Measurements from ENCODE around the gene MED13L.

MED13L gene

DNA sequence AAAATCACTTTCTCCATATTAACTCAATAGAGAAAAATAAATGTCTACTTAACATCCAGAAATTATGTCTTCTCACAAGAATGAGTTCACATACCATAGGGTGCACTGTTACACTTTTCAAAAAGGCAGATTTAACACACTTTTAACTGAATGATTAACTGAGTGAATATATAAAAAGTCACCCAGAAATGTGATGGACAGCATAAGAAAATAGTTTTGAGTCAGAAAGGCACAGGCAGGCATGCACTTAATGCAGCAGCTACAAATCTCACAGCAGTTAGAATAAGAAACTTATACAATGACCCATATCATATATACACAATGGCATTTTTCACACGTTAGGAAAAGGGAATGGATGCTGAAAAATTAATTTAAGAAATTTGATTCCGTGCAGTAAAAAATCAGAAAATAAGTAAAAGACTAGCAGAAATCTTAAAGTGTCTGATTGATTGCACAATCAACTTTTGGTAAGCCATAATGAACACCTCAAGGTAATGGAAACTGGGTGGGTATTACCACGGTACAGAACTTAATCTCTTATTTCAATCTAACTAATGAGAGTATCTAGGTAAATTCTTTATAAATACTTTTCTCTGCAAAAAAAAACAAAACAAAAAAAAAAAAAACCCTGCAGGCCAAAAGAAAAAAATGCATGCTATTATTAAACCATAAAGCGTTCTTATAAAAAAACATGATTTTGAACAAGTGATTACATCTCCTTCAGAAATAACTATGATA, 3.5 kb downstream of the MED13L start:
- H3K9me3 Mint-ChIP-seq, result no peaks in the 10 kb centered on the region
- peaks cover 41% of the 10 kb centered on the region for H3K4me1 Mint-ChIP-seq
- no peak for DNase-seq
- H3K27me3 Mint-ChIP-seq, result peaks cover under 1% of the 10 kb centered on the region
- H3K27ac Mint-ChIP-seq, result no peak overlapping the region
- ATAC-seq, result no peak
- H3K4me3 Mint-ChIP-seq, result peak overlapping the region; percentile 20 to 46

DNA sequence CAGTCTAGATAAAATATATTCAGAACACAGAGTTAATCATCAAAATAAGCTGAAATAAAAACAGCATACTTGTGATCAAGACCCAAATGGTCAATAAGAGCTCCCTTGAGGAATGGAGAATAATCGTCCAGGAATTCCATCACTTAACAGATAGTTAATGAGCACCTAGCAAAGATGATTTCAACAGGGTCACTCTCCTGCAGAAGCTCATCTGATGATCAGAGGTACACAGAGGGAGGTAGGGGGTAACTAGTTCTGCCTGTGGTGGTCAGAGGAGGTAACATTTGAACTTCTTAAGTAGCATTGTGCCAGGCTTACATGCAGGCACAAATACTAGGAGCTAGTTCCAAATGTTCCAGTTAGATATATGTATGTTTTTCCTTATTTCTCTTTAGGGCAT, 9.5 kb downstream of the MED13L start:
- H3K9me3 Mint-ChIP-seq, result no peaks in the 10 kb centered on the region
- no peak overlapping the region for H3K4me3 Mint-ChIP-seq
- no peak for DNase-seq
- H3K27me3 Mint-ChIP-seq, result no peaks in the 10 kb centered on the region
- no peak for ATAC-seq
- peaks cover 14% of the 10 kb centered on the region for H3K4me1 Mint-ChIP-seq
- no peak overlapping the region for H3K27ac Mint-ChIP-seq

DNA sequence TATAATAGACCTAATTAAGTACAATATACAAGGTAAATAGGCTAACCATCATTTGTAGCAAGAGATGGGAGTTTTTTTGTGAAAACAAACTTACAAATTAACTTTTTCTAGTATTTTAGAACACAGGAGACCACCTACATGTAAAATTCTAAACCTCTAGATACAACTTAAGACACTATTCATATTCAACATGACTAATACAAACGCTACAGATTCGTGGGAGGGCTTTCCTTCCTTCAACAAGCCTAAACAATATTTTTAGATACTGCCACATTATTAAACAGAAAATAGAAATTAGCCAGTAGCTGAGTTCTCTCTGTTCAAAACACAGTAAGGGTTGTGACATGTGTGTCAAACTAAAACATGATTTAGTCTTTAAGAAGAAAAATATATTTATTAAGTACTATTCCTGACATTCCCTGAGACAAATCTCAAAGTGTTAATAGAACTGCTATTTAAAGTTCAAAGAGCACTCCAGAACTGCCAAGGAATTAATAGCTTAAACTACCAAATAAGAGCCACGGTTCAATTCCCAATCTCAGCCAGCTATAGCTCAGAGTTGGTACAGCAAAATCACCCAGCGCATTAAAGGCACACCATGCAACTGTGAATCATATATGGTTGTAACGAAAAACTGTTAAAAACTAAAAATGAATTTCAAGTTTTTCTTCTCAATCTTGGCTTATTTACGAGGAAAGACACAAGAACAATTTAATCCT, 10.7 kb downstream of the MED13L start:
- DNase-seq (no peak), ATAC-seq (no peak)
- no peaks in the 10 kb centered on the region for H3K9me3 Mint-ChIP-seq
- no peak overlapping the region for H3K4me3 Mint-ChIP-seq
- peaks cover 17% of the 10 kb centered on the region for H3K4me1 Mint-ChIP-seq
- no peaks in the 10 kb centered on the region for H3K27me3 Mint-ChIP-seq
- no peak overlapping the region for H3K27ac Mint-ChIP-seq

DNA sequence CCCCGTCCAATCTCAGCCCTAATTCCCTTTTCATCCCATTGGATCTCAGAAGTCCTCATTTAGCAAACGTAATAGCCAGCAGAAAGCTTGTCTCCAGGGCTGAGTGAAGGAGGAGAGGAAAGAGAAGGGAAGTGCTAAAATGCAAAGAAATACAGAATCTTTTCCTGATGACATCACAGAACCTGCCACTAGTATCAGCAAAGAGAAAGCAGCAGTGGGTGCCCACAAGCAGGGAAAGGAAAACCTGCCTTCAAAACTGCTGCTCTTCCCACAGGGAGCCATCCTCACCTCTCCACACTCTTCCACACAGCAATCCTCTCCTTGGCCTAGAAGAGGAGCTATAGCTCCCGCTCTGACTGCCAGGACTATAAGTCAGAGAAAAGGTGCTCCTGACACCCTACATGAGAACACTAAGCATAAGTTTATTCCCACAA, 11.3 kb downstream of the MED13L start:
- DNase-seq (no peak), ATAC-seq (no peak)
- H3K27ac Mint-ChIP-seq, result no peak overlapping the region
- H3K4me3 Mint-ChIP-seq, result no peak overlapping the region
- H3K4me1 Mint-ChIP-seq, result peaks cover 18% of the 10 kb centered on the region
- H3K9me3 Mint-ChIP-seq, result no peaks in the 10 kb centered on the region
- H3K27me3 Mint-ChIP-seq, result no peaks in the 10 kb centered on the region

DNA sequence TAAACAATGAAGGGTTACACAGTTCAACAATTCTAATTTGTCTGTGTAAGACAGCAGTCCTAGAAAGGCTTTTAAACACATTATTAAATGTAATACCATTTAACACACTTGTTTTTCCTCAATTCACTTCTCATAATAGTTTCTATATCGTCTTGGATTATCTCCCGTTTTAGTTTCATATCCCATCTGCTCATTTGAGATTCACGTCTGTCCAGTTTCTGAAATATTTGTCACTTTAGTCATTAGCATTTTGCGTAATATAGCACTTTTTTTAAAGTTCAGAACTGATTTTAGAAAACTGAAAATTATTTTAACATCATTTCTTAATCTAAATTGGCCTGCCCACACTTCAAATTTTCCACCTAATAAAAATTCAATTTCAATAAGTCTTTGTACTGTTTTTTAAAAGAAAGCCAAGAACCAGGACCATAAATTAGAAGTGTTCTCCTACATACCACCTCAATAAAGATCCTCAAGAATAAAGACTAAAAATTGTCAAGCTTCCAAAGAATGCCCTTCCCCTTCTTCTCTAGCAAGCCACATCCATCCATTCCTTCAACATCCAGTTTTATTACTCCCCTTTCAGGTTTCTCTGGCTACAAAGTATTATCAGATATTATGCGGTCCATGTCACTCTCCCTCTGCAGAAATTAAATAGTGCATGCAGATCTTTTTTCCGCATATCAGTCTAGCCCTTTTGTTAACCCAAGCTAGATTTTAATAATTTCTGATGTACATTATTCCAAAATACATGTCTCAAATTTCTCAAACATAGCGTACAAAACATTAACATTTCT, 11.9 kb downstream of the MED13L start:
- Mint-ChIP-seq H3K9me3 (no peaks in the 10 kb centered on the region), H3K27ac (no peak overlapping the region), H3K4me1 (peaks cover 24% of the 10 kb centered on the region), H3K27me3 (no peaks in the 10 kb centered on the region), H3K4me3 (no peak overlapping the region)
- ATAC-seq (no peak), DNase-seq (no peak)

DNA sequence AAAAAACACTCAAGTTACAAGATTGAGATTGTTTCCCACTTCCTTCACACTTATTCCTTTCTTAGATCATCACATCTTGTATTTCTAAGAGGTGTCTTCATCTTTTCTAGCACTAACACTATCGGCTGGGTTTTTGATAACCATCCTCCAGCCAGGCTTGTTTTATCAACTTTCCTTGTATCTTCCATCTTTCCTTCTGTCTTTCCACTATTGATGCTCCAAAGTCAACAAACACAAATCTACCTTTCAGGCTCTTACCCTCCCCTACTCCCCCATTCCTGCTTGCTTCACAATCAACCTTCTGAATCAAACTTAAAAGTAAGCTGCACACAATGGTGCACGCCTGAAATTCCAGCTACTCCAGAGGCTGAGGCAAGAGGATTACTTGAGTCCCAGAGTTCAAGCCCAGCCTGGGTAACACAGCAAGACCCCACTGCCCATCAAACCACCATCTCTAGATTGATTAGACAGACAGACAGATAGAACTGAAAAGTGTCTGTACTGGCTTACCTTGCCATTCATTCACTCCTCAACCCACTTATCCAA, 12.9 kb downstream of the MED13L start:
- Mint-ChIP-seq H3K4me3 (no peak overlapping the region), H3K27me3 (no peaks in the 10 kb centered on the region), H3K27ac (peak overlapping the region in 1 of 2 donors; percentile 19)

DNA sequence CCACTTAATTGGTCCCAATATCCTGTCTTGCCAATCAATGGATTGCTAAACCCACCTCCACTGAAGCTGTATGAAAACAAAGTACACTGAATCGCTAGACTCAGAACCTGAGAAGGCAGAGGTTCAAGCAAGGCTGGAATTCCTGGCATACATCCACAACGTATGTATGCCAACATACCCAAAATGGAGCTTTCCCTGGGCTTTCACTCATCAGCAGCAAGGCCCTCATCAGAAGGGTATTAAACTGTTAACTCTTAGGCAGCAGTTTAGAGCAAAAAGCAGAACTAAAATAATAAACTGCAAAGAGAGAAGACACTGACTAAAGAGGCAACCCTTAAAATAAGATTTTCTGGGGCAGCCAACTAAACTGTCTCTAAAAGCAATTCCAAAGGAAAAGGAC, 13.6 kb downstream of the MED13L start:
- no peak for DNase-seq
- Mint-ChIP-seq H3K4me3 (no peak overlapping the region), H3K4me1 (peaks cover 33% of the 10 kb centered on the region), H3K9me3 (no peaks in the 10 kb centered on the region), H3K27ac (no peak overlapping the region), H3K27me3 (no peaks in the 10 kb centered on the region)
- no peak for ATAC-seq

More for the DNA sequence above, 12.9 kb downstream of the MED13L start:
- ATAC-seq (no peak), DNase-seq (no peak)
- no peaks in the 10 kb centered on the region for H3K9me3 Mint-ChIP-seq
- peaks cover 33% of the 10 kb centered on the region for H3K4me1 Mint-ChIP-seq

DNA sequence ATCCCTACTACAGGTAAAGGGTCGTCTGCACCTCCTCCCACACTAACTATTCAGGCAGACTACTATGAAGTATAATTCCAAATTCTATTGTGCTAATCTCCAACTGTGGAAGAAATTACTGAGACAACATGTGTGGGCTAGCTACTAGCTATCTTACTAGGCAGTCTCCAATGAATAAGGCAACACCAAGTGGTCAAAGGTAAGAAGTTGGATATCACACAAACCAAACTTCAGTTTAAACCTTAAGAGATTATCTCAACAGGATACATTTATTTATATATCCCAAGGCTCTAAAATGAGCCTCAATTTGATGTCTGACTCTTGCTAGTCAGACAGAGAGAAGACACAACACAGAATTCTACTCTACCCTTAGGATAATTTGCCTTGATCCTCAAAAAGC, 14.1 kb downstream of the MED13L start:
- Mint-ChIP-seq H3K27me3 (no peaks in the 10 kb centered on the region), H3K4me3 (no peak overlapping the region), H3K27ac (no peak overlapping the region), H3K4me1 (peaks cover 34% of the 10 kb centered on the region), H3K9me3 (no peaks in the 10 kb centered on the region)
- no peak for ATAC-seq
- DNase-seq, result no peak

DNA sequence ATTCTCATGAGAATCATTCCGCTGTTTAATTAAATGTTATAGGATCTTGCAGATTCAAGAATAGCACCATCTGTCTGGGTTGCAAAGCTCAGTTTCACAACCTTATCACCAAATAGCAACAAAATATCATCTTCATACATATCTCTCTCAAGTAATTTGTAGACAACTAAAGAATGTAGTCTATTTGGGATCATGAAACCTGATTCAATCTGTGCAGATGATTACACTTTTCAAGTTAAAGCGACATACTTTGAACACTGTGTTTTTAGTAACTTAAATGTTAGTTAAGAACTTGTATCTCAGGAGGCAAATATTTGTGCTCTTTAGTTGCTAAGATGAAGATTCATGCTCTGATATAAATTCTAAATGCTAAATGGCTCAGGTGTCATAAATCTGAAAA, 14.8 kb downstream of the MED13L start:
- DNase-seq (no peak), ATAC-seq (no peak)
- H3K27ac Mint-ChIP-seq, result no peak overlapping the region
- no peak overlapping the region for H3K4me3 Mint-ChIP-seq
- H3K4me1 Mint-ChIP-seq, result peaks cover 41% of the 10 kb centered on the region
- no peaks in the 10 kb centered on the region for H3K9me3 Mint-ChIP-seq
- no peaks in the 10 kb centered on the region for H3K27me3 Mint-ChIP-seq

DNA sequence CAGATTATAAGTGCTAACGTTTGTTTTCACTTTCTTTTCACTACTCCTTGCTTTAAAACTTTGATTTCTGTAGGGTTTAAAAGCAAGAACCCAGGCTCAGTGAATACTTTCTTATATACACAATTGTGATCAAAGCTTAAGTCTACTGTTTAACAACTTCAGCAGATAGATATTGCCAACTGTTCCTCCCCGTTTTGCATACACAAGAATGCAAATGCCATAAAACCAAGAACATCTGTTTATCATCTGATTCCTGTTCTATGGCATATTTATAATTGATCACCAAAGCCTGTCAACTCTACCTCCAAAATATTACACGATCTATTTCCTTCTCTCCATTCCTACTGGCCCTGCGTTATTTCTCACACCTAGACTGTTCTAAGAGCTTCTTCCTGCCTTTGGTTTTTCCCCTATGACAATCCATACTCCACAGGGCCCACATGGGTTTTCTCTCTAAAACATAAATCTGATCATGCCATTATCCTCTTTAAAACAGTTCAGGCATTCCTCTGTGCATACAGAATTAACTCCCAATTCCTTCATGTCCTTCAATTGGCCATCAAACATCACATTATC, 15.9 kb downstream of the MED13L start:
- ATAC-seq (no peak), DNase-seq (no peak)
- peak overlapping the region; percentile 12 to 16 for H3K4me3 Mint-ChIP-seq
- H3K27ac Mint-ChIP-seq, result no peak overlapping the region
- H3K27me3 Mint-ChIP-seq, result no peaks in the 10 kb centered on the region
- no peaks in the 10 kb centered on the region for H3K9me3 Mint-ChIP-seq
- peaks cover 52% of the 10 kb centered on the region for H3K4me1 Mint-ChIP-seq

DNA sequence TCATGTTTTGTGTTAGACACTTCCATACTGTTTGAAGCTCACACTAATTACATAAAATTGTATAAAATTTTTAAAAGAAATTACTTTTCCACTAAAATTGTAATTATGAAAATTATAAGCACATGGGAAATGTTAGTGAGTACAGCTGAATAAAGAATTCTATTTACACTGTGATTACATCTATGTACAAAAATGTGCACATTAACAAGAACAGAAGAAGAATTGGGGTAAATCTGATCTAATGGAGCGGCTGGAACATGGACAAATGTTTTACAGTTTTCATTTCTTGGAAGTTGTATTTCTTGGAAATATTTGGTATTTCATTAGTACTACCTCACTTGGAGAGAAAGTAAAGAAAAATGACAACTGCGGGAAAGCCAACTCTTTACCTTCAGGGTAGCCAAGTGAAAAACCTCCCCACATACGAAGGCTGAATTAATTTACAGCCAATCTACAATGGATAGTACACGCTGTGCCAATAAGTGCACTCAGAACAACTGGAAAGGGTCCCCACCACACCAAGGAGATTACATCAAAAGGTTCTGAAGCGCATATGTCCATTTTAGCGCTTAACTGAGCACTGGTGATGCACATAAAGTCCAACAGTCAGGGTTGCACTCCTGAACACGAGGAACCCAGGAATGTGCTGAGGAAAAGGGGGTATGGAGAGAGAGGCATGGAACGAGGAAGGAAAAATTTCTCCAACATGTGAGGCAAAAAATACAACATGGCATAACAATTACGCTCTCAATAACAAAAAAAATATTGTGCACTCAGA, 17.5 kb downstream of the MED13L start:
- H3K4me1 Mint-ChIP-seq, result peaks cover 65% of the 10 kb centered on the region
- H3K9me3 Mint-ChIP-seq, result no peaks in the 10 kb centered on the region
- ATAC-seq (no peak), DNase-seq (no peak)
- no peaks in the 10 kb centered on the region for H3K27me3 Mint-ChIP-seq
- H3K27ac Mint-ChIP-seq, result no peak overlapping the region
- H3K4me3 Mint-ChIP-seq, result no peak overlapping the region

DNA sequence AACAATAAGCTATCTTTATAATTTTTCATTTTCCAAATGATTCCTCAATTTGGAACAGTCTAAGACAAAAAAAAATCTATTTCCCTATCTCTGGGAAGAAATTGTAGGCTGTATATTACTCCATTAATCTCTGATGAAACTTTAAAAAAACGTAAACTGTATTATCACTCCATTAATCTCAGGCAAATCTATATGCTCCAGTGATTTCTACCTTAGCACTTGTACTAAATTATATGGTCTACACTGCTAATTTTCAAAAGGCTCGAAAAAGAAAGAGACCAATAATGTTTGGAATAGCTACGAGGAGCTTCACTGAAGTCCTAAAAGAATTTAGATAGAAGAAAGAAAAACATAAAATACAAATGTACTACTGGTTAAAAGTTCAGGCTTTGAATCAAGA, 19.7 kb downstream of the MED13L start:
- H3K9me3 Mint-ChIP-seq, result no peaks in the 10 kb centered on the region
- no peak for DNase-seq
- no peak overlapping the region for H3K27ac Mint-ChIP-seq
- peaks cover 62% of the 10 kb centered on the region for H3K4me1 Mint-ChIP-seq
- no peaks in the 10 kb centered on the region for H3K27me3 Mint-ChIP-seq
- no peak for ATAC-seq
- H3K4me3 Mint-ChIP-seq, result no peak overlapping the region

DNA sequence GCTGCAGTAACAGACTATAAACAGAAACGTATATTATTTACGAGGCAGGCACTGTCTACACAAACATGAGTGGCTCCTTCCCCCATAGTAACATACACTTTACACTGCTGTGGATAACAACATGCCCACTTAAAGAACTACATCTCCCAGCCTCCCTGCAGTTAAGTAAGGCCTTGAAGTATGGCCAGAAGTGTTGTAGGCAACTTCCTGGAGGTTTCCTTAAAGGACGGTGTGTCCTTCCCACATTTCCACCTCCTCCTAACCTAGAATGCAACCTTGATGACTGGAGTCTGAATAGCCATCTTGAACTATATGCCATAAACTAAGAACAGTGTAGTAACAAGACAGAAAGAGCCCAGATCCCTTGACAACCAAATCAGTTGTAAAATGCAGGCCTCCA, 20.3 kb downstream of the MED13L start:
- Mint-ChIP-seq H3K27ac (no peak overlapping the region), H3K4me3 (no peak overlapping the region), H3K27me3 (no peaks in the 10 kb centered on the region), H3K4me1 (peaks cover 62% of the 10 kb centered on the region), H3K9me3 (peaks cover 0 to 5% of the 10 kb centered on the region in 2 donors)
- DNase-seq (no peak), ATAC-seq (no peak)

DNA sequence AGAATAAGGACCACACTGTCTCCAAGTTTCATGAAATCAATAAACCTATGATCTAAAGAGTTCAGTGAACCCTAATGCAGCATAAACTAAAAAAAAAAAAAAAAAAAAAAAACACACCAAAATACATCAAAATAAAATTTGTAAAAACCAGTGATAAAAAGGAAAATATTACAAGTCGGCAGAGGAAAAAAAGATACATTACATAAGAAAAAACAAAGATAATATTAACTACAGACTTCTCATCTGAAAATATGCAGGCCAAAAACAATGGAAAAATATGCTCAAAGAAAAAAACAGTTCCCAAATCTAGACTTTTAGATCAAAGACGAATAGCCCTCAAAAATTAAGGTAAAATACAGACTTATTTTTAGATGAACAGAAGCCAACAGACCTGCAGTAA, 27.6 kb downstream of the MED13L start:
- no peak overlapping the region for H3K27ac Mint-ChIP-seq
- peaks cover 13 to 19% of the 10 kb centered on the region in 2 donors for H3K9me3 Mint-ChIP-seq

DNA sequence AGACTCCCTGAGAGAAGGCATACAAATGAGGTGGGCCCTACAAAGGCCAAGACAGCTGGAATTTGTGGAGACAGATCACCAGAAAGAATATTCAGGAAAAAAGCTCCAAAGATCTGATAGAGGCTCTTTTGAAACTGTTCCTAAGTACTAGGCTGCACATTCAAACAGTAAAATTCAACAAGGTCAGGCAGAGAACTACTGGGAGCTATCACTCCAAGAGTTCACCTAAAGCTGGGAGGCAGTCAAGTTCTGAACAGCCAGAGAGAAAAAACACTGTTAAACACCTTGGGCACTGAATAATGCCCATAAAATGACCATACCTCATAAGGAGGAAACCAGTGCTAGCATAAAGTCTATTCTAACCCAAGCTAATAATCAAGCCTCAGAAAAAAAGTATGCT, 28.6 kb downstream of the MED13L start:
- Mint-ChIP-seq H3K4me1 (peaks cover 52% of the 10 kb centered on the region), H3K9me3 (peaks cover 13 to 19% of the 10 kb centered on the region in 2 donors), H3K4me3 (no peak overlapping the region), H3K27me3 (no peaks in the 10 kb centered on the region), H3K27ac (no peak overlapping the region)
- ATAC-seq (no peak), DNase-seq (no peak)

More for the DNA sequence above, 27.6 kb downstream of the MED13L start:
- no peak for ATAC-seq
- no peak for DNase-seq
- H3K4me1 Mint-ChIP-seq, result peaks cover 46% of the 10 kb centered on the region
- H3K27me3 Mint-ChIP-seq, result no peaks in the 10 kb centered on the region
- H3K4me3 Mint-ChIP-seq, result no peak overlapping the region

Data from stimulated activated naive CD8-positive, alpha-beta T cell treated with anti-CD3 and anti-CD28 coated beads, Interleukin-15, amount 100 ng/mL, for 72 hours (primary cell).